Thymus (tissue), 11 donors: ENCODE measurements around the gene CDC42BPB. TPM values are rescaled to one million over a fixed set of nuclear protein-coding genes. Genes with fewer than 3 reads are reported as not detected.

Experiments used
- DNase-seq, 9 donors: peaks; one replicate each; pipeline ENCODE4 v3.0.0-alpha.2; 2013; ENCODE audit warnings: low spot score in 9 of 9, low read depth in 6 of 9, missing footprints in 1 of 9
- H3K27ac ChIP-seq, 2 donors: one replicate each; pipeline ENCODE4 v1.5.1; 2013; ENCODE audit warnings: control low read depth in 1 of 2, low read depth in 1 of 2, low read length in 1 of 2, mild to moderate bottlenecking in 1 of 2, moderate library complexity in 1 of 2
- H3K27me3 ChIP-seq, 2 donors: one replicate each; pipeline ENCODE4 v1.5.1; 2013; ENCODE audit warnings: low read length in 1 of 2; ENCODE audit not compliant: control insufficient read depth in 2 of 2, insufficient read depth in 1 of 2
- H3K36me3 ChIP-seq, 2 donors: one replicate each; pipeline ENCODE4 v1.5.1; 2013; ENCODE audit warnings: low read length in 1 of 2, mild to moderate bottlenecking in 1 of 2, moderate library complexity in 1 of 2; ENCODE audit not compliant: control insufficient read depth in 2 of 2, insufficient read depth in 2 of 2
- H3K4me1 ChIP-seq, 2 donors: one replicate each; pipeline ENCODE4 v1.5.1; 2013; ENCODE audit warnings: low read length in 2 of 2; ENCODE audit not compliant: control insufficient read depth in 2 of 2, insufficient read depth in 2 of 2
- H3K4me3 ChIP-seq, 2 donors: one replicate each; pipeline ENCODE4 v1.5.1; 2013; ENCODE audit warnings: low read length in 2 of 2, control low read depth in 1 of 2, mild to moderate bottlenecking in 1 of 2
- H3K9me3 ChIP-seq, 2 donors: one replicate each; pipeline ENCODE4 v1.5.1; 2013; ENCODE audit warnings: low read length in 1 of 2, mild to moderate bottlenecking in 1 of 2; ENCODE audit not compliant: control insufficient read depth in 2 of 2, insufficient read depth in 1 of 2
- WGBS: extraction: QIAGEN DNeasy Blood & Tissue Kit; methylation state at CpG from one replicate; pipeline ENCODE4 v1.1.7; 2013; 5-methylcytosine and 5-hydroxymethylcytosine counted together
- polyA plus RNA-seq: library from polyadenylated mRNA; stranded (reverse); fragments of 200-250 nt; gene quantifications from one replicate; pipeline ENCODE4 v1.2.3, GENCODE V29; 2013
- total RNA-seq: library from RNA; stranded (reverse); fragments of 120-200 nt; gene quantifications from one replicate; pipeline ENCODE4 v1.2.4, GENCODE V29; 2013
- donor health status: healthy.

The CDC42BPB gene
- total and polyA plus RNA-seq, 2 donors, result 7.6 to 16.3 TPM

- Histone ChIP-seq H3K36me3 (no peaks in the 10 kb centered on the region), H3K27ac (no peak overlapping the region), H3K9me3 (peaks cover 0 to 3% of the 10 kb centered on the region in 2 donors), H3K4me3 (no peak overlapping the region), H3K27me3 (peaks cover 10 to 53% of the 10 kb centered on the region in 2 donors), H3K4me1 (peaks cover 3 to 9% of the 10 kb centered on the region in 2 donors)
- 85% methylated on average over 21 of the region's 21 CpGs for WGBS
- no peak for DNase-seq
Measured at GRCh38 chr14:103073876-103074728, 16.8 kb upstream of the CDC42BPB start.

DNA sequence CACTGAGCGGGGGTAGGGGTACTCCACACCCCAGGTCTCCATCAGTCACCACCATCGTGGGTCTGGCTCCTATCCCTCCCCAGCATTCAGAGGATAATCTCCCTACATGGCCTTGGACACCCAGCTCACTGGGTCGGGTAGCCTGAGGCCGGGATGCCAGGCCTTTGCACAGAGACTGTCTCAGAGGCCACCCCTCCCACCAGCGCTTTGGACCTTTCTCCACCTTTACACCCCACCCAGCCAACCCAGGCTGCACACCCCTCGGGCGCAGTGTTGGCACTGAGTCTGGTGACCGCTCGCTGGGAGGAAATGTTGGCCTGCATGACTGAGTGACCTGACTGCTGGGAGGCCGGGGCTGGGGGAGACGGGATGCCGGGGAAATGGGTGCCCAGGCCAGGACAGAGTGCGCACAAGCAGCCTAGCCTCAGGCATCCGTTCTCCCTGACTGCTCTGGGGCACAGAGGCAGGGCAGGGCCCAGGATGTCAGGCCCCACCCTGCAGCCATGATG, 16.1 kb upstream of the CDC42BPB start:
- DNase-seq, result no peak
- Histone ChIP-seq H3K27ac (no peak overlapping the region), H3K9me3 (peaks cover 0 to 3% of the 10 kb centered on the region in 2 donors), H3K36me3 (no peaks in the 10 kb centered on the region), H3K4me1 (peaks cover 3 to 9% of the 10 kb centered on the region in 2 donors), H3K27me3 (peaks cover 10 to 51% of the 10 kb centered on the region in 2 donors), H3K4me3 (no peak overlapping the region)
- 97% methylated on average over 14 of the region's 14 CpGs for WGBS

- Histone ChIP-seq H3K27me3 (peaks cover 10 to 52% of the 10 kb centered on the region in 2 donors), H3K27ac (no peak overlapping the region), H3K9me3 (peaks cover 0 to 3% of the 10 kb centered on the region in 2 donors), H3K4me1 (peaks cover 3 to 9% of the 10 kb centered on the region in 2 donors), H3K36me3 (no peaks in the 10 kb centered on the region), H3K4me3 (no peak overlapping the region)
- DNase-seq, result no peak
- WGBS, result 85% methylated on average over 21 of the region's 21 CpGs
Measured at GRCh38 chr14:103072595-103073366, 15.4 kb upstream of the CDC42BPB start.

- WGBS, result 92% methylated on average over 32 of the region's 32 CpGs
- Histone ChIP-seq H3K27ac (no peak overlapping the region), H3K27me3 (peaks cover 10 to 47% of the 10 kb centered on the region in 2 donors), H3K36me3 (no peaks in the 10 kb centered on the region), H3K4me1 (peaks cover 3 to 9% of the 10 kb centered on the region in 2 donors), H3K9me3 (peaks cover 0 to 3% of the 10 kb centered on the region in 2 donors), H3K4me3 (no peak overlapping the region)
- DNase-seq, result no peak
Measured at GRCh38 chr14:103071544-103072251, 14.3 kb upstream of the CDC42BPB start.

- peaks cover 10 to 41% of the 10 kb centered on the region in 2 donors for H3K27me3 ChIP-seq
- H3K9me3 ChIP-seq, result peaks cover 0 to 3% of the 10 kb centered on the region in 2 donors
- DNase-seq, result no peak
- H3K27ac ChIP-seq, result no peak overlapping the region
- no peaks in the 10 kb centered on the region for H3K36me3 ChIP-seq
- no peak overlapping the region for H3K4me3 ChIP-seq
- 94% methylated on average over 21 of the region's 21 CpGs for WGBS
- peaks cover 3 to 9% of the 10 kb centered on the region in 2 donors for H3K4me1 ChIP-seq
Measured at GRCh38 chr14:103070971-103071542, 13.7 kb upstream of the CDC42BPB start.

DNA sequence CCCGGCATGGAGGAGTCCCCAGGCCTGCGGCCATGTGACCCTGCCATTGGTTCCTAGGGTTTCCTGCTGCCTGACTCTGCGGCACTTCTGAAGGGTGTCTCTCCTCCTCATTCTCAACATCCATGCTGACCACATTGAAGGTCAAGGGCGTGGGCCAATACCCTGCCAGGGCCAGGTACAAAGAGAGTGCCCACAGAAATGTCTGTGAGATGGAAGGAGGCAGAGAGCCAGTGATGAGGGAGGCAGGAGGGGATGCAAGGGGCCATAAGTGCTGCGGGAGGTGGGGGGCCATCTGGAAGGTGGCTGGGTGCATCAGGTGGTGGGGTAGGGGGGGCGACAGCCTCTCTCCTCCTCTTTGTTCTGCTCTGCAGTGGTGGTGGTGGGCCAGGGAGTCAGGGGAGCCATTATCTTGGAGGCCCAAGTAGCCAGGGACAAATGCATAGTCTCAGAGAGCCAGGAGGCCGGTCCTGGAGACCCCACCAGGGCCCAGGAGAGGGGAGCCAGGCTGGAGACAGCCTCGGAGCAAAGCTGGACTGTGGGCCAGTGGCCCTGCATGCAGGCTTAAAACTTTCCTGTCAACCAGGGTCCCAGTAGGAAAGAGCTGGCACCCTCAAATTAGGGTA, 13.0 kb upstream of the CDC42BPB start:
- peaks cover 2 to 3% of the 10 kb centered on the region in 2 donors for H3K4me1 ChIP-seq
- H3K36me3 ChIP-seq, result no peaks in the 10 kb centered on the region
- H3K4me3 ChIP-seq, result no peak overlapping the region
- no peak for DNase-seq
- 93% methylated on average over 8 of the region's 8 CpGs for WGBS
- H3K27me3 ChIP-seq, result peaks cover 6 to 37% of the 10 kb centered on the region in 2 donors
- H3K27ac ChIP-seq, result no peak overlapping the region
- peaks cover 0 to 3% of the 10 kb centered on the region in 2 donors for H3K9me3 ChIP-seq

DNA sequence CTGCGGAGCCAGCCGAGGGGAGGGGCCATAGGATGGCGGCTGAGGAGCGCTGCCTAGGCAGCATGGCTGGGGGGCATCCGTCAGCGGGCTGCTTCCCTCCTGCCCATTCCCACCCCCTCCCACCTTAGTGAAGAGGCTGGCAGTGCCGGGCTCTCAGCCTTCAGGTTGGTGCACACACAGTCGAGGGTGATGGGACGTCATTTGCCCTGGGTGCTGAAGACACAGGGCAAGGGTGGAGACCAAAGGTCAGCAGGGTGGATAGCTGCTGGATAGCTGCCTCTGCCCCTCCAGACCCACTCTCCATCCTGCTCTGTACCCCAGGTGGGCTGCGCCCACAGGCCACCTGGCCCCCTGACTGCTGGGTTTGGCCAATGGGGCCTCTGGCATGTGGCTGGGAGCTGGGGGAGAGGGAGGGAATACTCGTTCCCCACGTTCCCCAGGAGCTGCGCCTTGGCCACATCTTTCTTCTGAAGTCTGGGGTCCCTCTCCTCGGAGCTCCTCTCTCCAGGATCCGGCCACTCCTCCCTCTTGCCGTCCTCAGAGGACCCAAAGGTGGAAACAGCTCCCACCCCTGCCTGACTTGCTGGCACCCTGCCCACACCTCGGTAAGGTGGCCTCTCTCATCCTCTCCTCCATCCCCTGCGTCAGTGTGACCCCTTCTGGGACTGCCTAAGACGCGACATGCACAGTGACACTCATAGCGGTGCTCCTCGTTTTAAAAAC, 11.2 kb upstream of the CDC42BPB start:
- 82% methylated on average over 22 of the region's 22 CpGs for WGBS
- no peak for DNase-seq

More for the DNA sequence above, 11.2 kb upstream of the CDC42BPB start:
- H3K36me3 ChIP-seq, result no peaks in the 10 kb centered on the region
- no peak overlapping the region for H3K4me3 ChIP-seq
- H3K27ac ChIP-seq, result no peak overlapping the region
- no peaks in the 10 kb centered on the region for H3K9me3 ChIP-seq
- no peaks in the 10 kb centered on the region for H3K4me1 ChIP-seq
- H3K27me3 ChIP-seq, result peaks cover 0 to 21% of the 10 kb centered on the region in 2 donors
